Amniotic epithelial cell (primary cell): Measurements from ENCODE around the gene CHAC2.
A peak's percentile ranks its signal among the peaks of the same experiment; 100 is the strongest.
"Not testable (repeated sequence)": the region's sequence is repeated elsewhere in the genome, so short reads cannot be mapped to it uniquely, and the experiment has no call there.

Experiments
- DNase-seq: peaks from one replicate; pipeline ENCODE4 v3.0.0-alpha.2; 2010; ENCODE audit warnings: low read depth

Gene CHAC2

GRCh38 chr2:53767405-53768241, at the start of gene CHAC2:
Gene CHAC2, plus strand, starts transcription at chr2:53767804. Its CDS starts 83 bp downstream, at chr2:53767887.
- peak; percentile 68 for DNase-seq

GRCh38 chr2:53720944-53721343, 46.7 kb upstream of the CHAC2 start:
- not testable (repeated sequence) for DNase-seq

- DNase-seq: peak; percentile 84
Observed at GRCh38 chr2:53724536-53724935, 43.1 kb upstream of the CHAC2 start.

GRCh38 chr2:53725662-53726061, 41.9 kb upstream of the CHAC2 start:
- no peak for DNase-seq

- no peak for DNase-seq
Observed at GRCh38 chr2:53727921-53728320, 39.7 kb upstream of the CHAC2 start.

GRCh38 chr2:53729143-53729762, 38.4 kb upstream of the CHAC2 start:
- DNase-seq: no peak

- no peak for DNase-seq
Observed at GRCh38 chr2:53737091-53737490, 30.5 kb upstream of the CHAC2 start.

GRCh38 chr2:53739032-53739431, 28.6 kb upstream of the CHAC2 start:
- DNase-seq: no peak

GRCh38 chr2:53740170-53740569, 27.4 kb upstream of the CHAC2 start:
- DNase-seq: peak; percentile 37

GRCh38 chr2:53744395-53745065, 23.1 kb upstream of the CHAC2 start:
- DNase-seq: no peak

- no peak for DNase-seq
Observed at GRCh38 chr2:53750041-53750768, 17.4 kb upstream of the CHAC2 start.

GRCh38 chr2:53751728-53752127, 15.9 kb upstream of the CHAC2 start:
- DNase-seq: peak; percentile 35

- DNase-seq: no peak
Observed at GRCh38 chr2:53752385-53752784, 15.2 kb upstream of the CHAC2 start.

GRCh38 chr2:53753041-53753440, 14.6 kb upstream of the CHAC2 start:
- DNase-seq: no peak

GRCh38 chr2:53755121-53755520, 12.5 kb upstream of the CHAC2 start:
- DNase-seq: peak; percentile 18

GRCh38 chr2:53756644-53757043, 11.0 kb upstream of the CHAC2 start:
- DNase-seq: no peak

GRCh38 chr2:53757206-53757605, 10.4 kb upstream of the CHAC2 start:
- not testable (repeated sequence) for DNase-seq

GRCh38 chr2:53765767-53766166, 1.8 kb upstream of the CHAC2 start:
- DNase-seq: no peak

- DNase-seq: no peak
Observed at GRCh38 chr2:53768242-53768542, 588 bp downstream of the CHAC2 start.

- no peak for DNase-seq
Observed at GRCh38 chr2:53769318-53769945, 1.8 kb downstream of the CHAC2 start.

- DNase-seq: peak; percentile 23
Observed at GRCh38 chr2:53770264-53770663, 2.7 kb downstream of the CHAC2 start.

GRCh38 chr2:53777134-53777533, 9.5 kb downstream of the CHAC2 start:
- no peak for DNase-seq
